ENCODE measurements around the gene ELOVL5.
"Not testable (repeated sequence)": the region's sequence is repeated elsewhere in the genome, so short reads cannot be mapped to it uniquely, and the experiment has no call there.

The ELOVL5 gene, protein sequence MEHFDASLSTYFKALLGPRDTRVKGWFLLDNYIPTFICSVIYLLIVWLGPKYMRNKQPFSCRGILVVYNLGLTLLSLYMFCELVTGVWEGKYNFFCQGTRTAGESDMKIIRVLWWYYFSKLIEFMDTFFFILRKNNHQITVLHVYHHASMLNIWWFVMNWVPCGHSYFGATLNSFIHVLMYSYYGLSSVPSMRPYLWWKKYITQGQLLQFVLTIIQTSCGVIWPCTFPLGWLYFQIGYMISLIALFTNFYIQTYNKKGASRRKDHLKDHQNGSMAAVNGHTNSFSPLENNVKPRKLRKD

GRCh38 chr6:53348371-53349208 is at the start of gene ELOVL5:
TSS of gene ELOVL5 (minus strand) at chr6:53348950. CDS start at chr6:53295699, 53,251 bp downstream.
- peak; percentile 99 for DNase-seq

DNA sequence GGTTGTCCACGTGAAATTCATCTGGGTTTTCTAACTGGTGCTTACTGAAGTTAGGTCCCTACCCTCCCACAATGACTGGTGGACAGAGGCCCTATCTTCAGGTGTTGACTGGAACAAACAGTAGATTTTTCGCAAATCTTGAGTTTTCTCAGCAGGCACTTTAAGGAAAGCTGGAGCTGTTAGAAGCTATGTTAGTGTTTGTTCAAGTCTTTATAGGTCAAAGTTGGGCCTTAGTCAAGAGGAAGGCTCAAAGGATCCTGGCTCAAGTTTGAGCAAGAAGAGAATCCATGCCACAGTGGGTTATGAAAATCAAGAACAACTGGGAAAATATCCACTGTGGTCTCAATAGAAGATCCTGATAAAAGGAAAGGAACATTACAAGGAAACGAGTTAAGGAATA is 48.5 kb upstream of the ELOVL5 start:
- no peak for DNase-seq

DNA sequence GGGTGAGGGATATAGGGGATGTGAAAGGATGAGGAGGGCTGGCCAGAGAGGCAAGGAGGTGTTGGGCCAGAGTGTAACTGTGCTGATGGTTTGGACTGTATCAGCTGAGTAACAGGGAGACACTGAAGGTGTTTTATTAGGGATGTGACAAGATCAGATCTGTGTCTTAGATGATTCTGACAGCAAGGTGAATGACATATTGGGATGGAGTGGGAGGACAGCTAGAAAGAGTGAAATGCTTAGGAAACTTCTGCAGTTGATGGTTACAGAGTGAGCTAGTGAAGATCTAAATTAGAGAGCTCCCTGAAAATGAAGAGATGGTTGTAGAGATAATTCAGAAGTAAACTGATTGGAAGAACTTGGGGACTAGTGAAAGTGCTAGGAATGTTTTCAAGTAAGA is 47.2 kb upstream of the ELOVL5 start:
- DNase-seq: no peak

GRCh38 chr6:53394704-53395103 is 46.0 kb upstream of the ELOVL5 start:
- DNase-seq: no peak

DNA sequence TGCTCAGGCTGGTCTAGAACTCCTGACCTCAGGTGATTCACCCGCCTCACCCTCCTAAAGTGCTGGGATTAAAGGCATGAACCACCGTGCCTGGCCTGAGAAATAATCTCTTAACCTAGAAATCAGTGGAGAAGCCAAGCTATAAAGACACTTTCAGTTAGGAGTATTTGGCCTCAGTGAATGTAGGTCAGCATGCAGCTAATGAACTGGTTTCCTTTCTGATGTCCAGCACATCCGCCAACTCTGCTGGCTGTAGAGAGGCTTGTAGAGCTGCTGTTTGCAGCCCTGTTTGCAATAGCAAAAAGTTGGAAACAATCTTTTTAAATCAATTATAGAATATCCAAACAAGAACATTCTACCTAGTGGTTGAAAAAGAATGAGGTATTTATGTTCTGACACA is 42.4 kb upstream of the ELOVL5 start:
- no peak for DNase-seq

- DNase-seq: no peak
Observed at GRCh38 chr6:53390010-53390409, 41.3 kb upstream of the ELOVL5 start.

DNA sequence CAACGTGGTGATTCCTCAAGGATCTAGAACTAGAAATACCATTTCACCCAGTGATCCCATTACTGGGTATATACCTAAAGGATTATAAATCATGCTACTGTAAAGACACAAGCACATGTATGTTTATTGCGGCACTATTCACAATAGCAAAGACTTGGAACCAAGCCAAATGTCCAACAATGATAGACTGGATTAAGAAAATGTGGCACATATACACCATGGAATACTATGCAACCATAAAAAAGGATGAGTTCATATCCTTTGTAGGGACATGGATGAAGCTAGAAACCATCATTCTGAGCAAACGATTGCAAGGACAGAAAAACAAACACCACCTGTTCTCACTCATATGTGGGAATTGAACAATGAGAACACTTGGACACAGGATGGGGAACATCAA is 39.9 kb upstream of the ELOVL5 start:
- DNase-seq: not testable (repeated sequence)

DNA sequence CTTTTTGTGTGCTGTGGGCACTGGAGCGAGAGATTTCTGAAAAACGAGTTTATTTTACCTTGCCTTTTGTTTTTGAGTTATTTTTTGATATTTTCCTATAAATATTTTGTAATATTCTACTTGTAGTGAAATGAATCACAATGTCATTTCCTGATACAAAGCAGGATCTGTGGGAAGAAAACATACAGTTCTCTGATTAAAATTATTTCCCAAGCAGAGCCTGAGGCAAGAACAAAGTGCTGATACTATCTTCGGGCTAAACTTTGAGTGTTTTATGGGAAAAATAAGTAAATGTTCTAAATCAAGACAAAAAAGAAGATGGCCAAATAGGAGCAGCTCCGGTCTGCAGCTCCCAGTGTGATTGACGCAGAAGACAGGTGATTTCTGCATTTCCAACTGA is 33.7 kb upstream of the ELOVL5 start:
- DNase-seq: no peak

DNA sequence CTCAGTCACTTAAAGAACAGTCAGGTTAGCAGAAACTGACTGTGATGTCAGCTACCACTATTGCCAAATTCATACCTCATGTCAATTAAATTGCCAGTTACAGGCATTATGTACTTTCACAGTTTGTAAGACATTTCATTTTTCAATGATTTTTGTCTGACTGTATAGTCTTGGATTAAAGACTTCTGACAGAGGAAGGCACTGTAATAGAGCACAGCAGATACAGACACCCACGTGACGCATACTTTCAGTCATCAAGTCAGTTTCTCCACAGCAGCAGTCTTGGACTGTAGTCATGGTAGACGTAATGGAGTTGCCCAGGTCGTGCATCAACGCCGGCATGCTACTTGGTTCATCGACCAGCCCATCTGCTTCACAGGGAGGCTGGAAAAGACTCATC is 29.5 kb upstream of the ELOVL5 start:
- no peak for DNase-seq

- DNase-seq: no peak
Observed at GRCh38 chr6:53377793-53378192, 29.0 kb upstream of the ELOVL5 start.

- DNase-seq: no peak
Observed at GRCh38 chr6:53377289-53377688, 28.5 kb upstream of the ELOVL5 start.

DNA sequence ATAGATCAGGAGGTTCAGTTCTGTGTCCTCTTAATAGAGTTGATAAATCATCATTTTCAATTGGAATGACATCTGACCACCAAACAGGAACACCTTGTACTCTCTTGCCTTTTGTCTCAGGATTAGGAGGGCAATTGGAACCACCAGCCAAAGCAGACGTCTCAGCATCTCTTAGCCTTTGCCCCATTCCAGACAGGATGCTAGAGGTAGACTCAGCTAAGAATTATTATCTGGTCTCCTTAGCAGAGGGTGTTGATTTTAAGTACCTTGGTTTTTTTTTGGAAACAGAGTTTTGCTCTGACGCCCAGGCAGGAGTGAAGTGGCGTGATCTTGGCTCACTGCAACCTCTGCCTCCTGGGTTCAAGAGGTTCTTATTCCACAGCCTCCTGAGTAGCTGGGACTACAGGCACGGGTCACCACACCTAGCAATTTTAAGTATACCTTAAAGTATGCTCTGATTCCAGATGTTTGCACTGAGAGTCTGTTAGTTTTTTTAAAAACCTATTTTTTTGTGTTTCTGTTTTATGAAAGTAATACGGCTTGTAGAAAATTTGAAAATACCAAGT is 28.0 kb upstream of the ELOVL5 start:
- no peak for DNase-seq

- DNase-seq: no peak
Observed at GRCh38 chr6:53375847-53376246, 27.1 kb upstream of the ELOVL5 start.

DNA sequence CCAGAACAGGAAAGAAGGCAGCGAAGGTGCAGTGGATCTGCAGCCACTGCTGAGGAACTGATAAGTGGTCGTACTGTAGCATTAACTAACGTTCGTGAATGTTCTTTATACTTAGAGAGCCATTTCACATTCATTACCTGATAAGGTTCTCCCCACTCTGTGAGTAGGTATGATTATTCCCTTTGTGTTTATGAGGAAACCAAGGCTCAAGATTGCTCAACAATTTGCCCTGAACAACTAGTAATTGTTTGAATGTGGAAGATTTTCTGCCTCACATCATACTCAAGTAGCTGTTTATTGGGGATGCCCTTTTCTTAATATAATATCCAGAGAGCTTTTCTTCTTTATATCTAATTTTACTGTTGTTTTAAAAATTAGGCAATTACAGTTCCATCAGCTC is 24.9 kb upstream of the ELOVL5 start:
- no peak for DNase-seq

- DNase-seq: no peak
Observed at GRCh38 chr6:53369876-53370515, 21.2 kb upstream of the ELOVL5 start.

DNA sequence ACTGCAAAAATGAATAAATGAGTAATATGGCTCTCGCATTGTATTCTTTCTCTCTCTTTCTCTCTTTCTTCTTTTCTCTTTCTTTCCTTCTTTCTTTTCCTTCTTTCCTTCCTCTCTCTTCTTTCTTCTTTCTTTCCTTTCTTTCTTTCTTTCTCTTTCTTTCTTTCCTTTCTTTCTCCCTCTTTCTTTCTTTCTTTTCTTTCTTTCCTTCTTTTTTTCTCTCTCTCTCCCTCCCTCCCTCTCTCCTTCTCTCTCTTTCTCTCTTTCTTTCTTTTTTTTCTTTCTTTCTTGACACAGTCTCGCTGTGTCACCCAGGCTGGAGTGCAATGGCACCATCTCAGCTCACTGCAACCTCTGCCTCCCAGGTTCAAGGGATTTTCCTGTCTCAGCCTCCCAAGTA is 20.3 kb upstream of the ELOVL5 start:
- no peak for DNase-seq

- no peak for DNase-seq
Observed at GRCh38 chr6:53366128-53366641, 17.4 kb upstream of the ELOVL5 start.

DNA sequence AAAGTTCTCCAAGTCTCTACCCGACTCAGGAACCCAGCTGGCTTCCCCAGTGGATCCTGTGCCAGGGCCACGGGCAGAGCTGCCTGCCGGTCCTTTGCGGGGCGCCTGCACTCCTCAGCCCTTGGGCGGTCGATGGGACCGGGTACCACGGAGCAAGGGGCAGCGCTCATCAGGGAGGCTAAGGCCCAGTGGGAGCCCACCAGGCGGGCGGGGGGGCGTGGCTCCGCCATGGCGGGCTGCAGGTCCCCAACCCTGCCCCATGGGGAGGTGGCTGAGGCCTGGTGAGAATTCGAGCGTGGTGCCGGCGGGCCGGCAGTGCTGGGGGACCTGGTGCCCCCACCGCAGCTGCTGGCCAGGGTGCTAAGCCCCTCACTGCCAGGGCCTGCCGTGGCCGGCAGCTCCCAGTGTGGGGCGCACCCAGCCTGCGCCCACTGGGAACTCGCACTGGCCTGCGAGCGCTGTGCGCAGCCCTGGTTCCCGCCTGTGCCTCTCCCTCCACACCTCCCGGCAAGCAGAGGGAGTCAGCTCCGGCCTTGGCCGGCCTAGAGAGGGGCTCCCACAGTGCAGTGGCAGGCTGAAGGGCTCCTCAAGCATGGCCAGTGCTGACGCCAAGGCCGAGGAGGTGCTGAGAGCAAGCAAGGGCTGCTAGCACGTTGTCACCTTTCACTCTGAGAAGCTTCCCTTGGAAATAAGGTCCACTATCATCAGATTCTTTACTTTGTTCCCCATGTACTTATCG is 14.8 kb upstream of the ELOVL5 start:
- no peak for DNase-seq

- peak; percentile 82 for DNase-seq
Observed at GRCh38 chr6:53361549-53362031, 12.8 kb upstream of the ELOVL5 start.

DNA sequence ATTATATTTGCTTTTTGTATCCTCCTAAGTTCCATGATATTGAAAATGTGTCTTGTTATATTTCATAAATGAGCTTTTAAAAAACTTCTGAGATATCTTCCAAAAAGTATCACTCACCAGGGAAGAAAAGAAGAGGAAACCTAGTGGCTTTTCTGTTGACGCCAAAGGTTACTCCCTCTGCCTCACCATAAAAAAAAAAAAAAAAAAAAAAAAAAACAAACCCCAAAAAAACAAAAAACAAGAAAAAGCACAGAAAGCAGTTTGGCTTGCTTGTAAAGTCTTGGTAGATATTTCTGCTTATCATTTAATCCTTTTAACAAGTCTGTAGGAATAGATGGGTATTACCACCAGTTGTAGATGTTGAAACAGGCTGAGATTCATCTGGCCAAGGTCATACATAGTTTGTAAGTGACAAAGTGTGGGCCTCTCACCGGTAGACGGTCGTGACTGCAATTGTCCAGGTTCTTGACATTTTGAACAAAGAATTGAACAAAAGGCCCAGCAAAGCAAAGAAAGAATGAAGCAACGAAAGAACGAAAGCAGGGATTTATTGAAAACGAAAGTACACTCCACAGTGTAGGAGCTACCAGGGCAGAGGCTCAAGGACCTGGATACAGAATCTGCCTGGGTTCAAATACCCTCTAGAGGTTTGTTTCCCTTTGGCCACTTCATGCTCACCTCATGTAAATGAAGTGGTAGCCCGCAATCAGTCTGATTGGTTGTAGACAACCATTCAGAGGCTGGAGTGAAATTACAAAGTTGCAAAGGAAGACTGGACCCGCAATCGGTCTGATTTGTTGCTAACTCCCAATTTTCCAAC is 11.6 kb upstream of the ELOVL5 start:
- DNase-seq: no peak

DNA sequence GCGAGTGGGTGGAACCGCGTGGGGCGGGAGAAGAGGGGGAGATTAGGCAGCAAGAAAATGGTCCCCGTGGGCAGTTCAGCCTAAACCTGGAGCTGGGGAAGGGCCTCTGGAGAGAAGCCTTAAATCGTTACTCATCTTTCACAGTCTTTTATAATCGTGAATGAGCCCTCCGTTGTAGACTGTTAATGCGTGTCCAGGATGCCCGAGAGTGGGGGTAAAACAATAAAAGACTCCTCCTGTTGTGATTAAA is 11.0 kb upstream of the ELOVL5 start:
- DNase-seq: no peak

All from activated effector memory CD4-positive, alpha-beta T cell treated with anti-CD3 and anti-CD28 coated beads, Interleukin-2, amount 50 U/mL, for 16 hours (primary cell).